Kidney glomerular epithelial cell (primary cell): ENCODE data around the gene SYVN1.
A peak's percentile ranks its signal among the peaks of the same experiment; 100 is the strongest.
"Not testable (repeated sequence)": the region's sequence is repeated elsewhere in the genome, so short reads cannot be mapped to it uniquely, and the experiment has no call there.

Experiments
- DNase-seq: peaks from one replicate; lab custom pipeline; 2025; lab: John Stamatoyannopoulos, UW

SYVN1 gene

GRCh38 chr11:65127473-65128181 lies 6.7 kb downstream of the SYVN1 start:
- DNase-seq, result no peak

- no peak for DNase-seq
Measured at GRCh38 chr11:65126624-65127274, 7.6 kb downstream of the SYVN1 start.

GRCh38 chr11:65125197-65126056 lies 8.9 kb downstream of the SYVN1 start:
- no peak for DNase-seq

- no peak for DNase-seq
Measured at GRCh38 chr11:65124480-65125196, 9.7 kb downstream of the SYVN1 start.

DNA sequence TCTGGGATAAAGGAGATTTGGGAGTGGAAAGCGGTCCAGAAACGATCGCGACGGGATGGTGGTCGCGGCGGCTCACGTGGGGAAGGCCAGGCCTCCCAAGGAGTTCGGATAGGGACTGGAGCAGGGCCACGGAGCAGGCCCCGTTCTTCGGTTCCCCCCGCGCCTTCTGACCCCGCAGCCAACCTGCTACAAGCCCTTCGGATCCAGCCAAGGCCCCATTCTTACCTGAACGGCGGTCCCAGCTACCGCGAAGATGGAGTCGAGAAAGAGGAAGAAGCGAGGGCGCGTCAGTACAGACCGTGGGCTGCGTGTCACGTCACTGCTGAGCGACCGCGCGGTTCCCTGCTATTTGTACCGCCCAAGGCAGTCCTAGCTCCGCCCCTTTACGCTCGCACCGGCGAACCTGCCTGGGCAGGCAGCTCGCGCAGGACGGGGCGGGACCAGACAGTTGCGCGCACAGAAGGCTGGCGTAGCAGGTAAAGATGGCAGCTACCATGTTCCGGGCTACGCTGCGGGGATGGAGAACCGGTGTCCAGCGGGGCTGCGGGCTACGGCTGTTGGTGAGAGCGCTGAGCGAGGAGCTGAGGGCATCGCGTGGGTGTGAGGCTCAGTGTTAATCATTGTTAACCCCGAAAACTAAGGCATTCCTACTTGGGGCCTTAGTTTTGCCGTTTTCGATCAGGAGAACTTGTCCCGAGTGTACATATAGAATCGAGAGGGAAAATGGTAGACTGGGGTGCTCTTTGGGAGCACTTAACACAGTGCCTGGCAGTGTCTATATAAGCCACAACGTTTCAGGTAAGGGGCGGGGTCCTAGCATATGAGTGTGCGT lies 12.2 kb downstream of the SYVN1 start, which contains the start of the genes FAU and MRPL49:
Gene FAU, minus strand, starts transcription at position 270 of the 832 bp plus-strand sequence. CDS start 321 bp downstream, outside the sequence.
Gene MRPL49, plus strand, starts transcription at position 457 of the 832 bp plus-strand sequence. Its CDS starts 26 bp downstream, at position 483.
- peak; percentile 97 for DNase-seq

DNA sequence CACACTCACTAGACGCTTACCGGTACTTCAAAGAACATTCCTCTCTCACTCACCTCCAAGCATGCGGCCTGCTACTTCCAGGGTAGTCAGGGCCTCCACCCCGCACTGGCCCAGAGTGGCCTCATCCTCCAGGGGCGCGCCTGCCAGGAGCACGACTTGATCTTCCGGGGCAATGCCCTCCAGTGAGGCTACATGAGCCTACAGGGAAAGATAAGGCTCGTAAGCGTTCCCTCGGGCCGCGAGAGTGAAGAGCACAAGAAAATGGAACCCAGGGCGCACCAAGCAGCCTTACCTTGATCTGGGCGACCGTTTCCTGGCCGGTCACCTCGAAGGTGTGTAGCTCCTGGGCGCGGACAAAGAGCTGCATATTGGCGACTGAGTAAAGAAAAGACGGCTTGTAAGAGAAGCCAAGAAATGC lies 12.9 kb downstream of the SYVN1 start:
- DNase-seq, result no peak

DNA sequence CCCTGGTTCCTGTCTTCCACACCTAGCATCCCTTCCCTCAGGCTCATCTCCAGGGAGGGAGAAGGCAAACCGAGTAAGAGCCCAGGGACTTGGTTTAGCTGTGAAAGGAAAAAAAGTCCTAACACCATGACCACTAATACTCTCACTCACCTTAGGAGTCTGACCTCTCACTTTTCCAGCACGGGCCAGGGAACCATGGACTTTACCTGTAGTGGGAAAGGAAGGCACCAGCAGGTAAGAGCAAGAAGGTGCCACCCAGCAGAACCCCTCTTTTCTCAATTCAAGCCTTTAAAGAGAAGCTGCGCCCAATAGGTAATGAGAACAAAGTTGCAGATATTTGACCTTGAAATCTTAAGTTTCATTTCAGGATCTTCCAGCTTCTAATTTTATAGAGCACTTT lies 13.5 kb downstream of the SYVN1 start:
- DNase-seq, result no peak

- no peak for DNase-seq
Measured at GRCh38 chr11:65119670-65119995, 14.7 kb downstream of the SYVN1 start.

DNA sequence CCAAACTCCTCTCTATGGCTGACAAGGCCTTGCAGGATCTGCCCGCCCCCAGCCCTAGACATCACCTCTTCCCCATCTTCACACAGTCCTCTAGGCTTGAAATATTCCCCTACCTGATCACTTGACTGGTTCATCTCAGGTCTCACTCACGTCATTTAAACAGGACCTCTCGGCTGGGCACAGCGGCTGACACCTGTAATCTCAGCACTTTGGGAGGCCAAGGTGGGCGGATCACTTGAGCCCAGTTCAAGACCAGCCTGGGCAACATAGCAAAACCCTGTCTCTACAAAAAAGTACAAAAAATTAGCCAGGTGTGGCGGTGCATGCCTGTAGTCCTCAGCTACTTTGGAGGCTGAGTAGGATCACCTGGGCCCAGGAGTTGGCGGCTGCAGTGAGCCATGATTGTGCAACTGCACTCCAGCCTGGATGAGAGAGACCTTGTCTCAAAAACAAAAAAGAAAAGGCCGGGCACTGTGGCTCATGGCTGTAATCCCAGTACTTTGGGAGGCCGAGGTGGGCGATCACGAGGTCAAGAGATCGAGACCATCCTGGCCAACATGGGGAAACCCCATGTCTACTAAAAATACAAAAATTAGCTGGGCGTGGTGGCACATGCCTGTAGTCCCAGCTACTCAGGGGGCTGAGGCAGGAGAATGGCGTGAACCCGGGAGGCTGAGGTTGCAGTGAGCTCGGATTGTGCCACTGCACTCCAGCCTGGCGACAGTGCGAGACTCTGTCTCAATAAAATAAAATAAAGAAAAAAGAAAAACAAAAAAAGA lies 15.2 kb downstream of the SYVN1 start:
- DNase-seq, result not testable (repeated sequence)

DNA sequence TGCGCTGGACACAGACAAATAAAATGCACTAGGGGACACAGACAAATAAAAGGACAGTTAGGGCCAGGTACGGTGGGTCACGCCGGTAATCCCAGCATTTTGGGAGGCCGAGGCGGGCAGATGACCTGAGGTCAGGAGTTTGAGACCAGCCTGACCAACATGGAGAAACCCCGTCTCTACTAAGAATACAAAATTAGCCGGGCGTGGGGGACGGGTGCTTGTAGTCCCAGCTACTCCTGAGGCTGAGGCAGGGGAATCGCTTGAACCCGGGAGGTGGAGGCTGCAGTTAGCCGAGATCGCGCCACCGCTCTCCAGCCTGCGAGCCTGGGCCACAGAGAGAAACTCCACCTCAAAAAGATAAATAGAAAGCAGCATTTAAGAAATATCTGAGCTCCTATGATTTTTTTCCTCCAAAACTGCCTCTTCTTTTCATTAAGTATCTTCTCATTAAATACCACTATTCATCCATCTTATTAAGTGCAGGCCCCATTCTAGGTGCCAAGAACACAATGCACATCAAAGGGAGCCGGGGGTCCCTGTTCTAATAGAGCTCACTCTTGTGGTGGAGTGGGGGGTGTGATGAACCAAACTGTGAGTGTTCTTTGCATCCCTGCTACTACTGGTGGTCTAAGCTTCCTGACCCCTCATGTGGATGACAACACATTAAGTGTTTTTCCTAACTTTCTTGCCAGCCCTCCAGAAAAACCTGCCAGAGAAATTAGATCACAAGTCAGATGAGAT lies 16.1 kb downstream of the SYVN1 start:
- DNase-seq, result no peak

DNA sequence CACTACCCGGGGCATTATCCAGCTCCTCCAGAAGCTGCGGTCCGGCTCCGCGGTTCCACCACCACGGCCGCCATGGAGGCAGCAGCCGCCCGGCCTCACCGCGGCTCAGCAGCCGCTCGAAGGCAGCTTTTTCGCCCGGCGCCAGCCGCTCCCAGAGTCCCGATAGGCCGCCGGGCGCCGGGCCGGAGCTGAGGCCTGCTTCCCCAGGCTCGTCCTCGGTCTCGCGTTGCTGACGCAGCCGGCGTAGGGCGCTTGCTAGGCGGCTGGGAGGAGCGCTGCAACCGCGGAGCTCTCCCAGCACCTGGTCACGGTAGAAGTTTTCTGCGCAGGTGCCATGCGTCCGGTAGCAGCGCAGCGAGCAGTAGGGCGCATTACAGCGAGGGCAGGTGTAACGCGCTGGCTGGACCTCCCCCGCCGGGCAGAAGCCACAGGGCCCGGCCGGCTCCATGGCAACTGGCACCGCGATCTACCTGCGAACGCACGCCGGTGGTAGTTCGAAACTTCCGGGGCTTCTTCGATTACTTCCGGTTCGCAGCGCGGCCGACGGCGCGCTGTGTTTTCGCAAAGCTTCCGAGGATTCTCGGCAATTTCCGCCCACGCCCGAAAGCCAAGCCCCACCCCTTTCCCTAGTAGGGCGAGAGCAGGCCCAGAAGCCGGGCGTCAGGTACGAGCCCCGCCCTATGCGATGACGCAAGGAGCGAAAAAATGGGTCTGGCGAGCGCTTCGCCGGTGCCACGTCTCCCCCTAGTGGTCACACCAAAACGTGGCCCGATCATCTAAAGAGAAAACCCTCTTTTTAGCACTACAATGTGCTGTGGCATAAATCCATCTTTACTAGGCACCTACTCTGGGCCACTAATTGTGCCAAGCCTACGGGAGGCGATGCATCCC lies 16.9 kb downstream of the SYVN1 start, which contains the start of gene ZNHIT2:
Gene ZNHIT2, minus strand, starts transcription at position 496 of the 891 bp plus-strand sequence. Its CDS starts 48 bp downstream, at position 448.
- peak; percentile 98 for DNase-seq

DNA sequence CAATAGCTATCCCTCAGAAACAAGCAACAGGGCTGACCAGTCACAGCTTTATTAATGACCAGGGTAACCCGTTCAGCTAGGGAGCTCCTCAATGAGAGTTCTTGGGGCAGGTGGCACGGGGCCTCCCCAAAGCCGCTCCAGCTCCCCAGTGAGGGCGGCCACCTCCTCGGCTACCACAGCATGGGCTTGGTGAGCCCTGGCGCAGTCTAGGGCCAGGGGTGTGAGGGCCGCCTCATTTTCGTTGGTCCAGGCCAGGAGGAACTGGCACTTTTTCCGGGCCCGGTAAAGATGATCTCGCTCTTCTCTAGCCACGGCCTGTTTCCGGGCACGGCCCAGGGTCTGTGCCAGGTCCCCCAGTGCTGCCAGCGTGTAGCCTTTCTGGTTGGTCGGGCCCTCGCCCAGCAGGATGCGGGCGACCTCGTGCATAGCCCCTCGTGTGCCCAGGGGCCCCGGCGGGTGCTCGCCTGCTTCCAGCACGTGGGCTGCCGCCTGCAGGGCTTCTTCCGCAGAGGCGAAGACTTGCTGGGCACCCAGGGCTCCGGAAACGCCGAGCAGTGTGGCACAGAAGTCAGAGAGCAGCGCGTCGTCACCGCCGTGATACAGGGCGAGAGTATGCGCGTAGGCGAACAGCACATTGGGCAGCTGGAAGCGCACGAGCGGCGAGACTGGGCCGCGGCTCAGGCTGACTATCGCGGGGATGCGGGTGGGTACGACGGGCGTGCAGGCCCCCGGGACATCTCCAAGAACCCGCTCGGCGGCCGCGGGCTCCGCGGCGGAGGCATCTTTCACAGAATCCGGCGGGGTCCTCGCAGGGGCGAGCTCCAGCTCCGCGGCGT lies 17.7 kb downstream of the SYVN1 start:
- DNase-seq, result no peak

DNA sequence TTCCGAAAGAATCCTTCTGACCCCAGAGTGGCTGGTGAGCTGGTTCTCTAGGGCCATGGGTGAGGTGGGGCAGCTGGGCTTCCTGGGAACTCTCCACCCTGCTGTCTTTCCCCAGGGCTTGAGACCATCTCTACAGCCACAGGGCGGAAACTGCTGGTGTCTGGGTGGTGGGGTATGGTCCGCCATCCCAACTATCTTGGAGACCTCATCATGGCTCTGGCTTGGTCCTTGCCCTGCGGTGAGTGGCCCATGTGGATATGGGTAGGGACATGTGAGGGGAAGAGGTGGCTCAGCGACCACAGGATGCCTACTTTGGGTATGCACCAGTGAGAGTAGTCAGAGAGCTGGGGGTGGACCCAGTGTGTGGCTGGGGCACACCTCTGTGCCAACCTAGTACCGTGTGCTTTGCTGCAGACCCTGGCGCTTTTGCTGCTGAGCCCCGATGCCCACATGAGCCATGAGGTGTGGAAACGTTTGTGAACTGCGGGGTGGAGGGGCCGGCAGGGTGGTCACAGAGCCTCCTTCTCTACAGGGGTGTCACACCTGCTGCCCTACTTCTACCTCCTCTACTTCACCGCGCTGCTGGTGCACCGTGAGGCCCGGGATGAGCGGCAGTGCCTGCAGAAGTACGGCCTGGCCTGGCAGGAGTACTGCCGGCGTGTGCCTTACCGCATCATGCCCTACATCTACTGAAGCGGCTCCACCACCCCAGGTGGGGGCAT lies 18.8 kb downstream of the SYVN1 start:
- DNase-seq, result no peak

DNA sequence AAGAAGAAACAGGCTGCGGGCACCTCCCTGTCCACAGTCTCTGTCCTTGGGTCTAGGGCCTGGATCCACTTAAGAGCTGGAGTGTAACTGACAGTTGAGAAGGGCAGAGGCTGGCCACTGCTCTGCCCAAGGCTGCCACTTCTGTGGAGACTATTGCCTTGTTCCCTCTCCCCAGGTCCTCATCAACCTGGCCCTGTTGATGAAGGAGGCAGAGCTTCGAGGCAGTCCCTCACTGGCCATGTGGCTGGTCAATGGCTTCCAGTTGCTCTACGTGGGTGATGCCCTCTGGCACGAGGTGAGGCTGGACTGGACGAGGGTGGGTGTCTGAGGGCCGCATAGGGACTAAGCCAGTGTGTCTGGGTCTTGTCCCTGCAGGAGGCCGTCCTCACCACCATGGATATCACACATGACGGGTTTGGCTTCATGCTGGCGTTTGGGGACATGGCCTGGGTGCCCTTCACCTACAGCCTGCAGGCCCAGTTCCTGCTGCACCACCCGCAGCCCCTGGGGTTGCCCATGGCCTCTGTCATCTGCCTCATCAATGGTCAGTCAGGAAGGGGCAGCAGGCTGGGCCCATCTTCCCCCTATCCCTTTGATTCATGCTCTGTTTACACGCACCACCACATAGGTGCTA lies 19.7 kb downstream of the SYVN1 start:
- DNase-seq, result no peak

DNA sequence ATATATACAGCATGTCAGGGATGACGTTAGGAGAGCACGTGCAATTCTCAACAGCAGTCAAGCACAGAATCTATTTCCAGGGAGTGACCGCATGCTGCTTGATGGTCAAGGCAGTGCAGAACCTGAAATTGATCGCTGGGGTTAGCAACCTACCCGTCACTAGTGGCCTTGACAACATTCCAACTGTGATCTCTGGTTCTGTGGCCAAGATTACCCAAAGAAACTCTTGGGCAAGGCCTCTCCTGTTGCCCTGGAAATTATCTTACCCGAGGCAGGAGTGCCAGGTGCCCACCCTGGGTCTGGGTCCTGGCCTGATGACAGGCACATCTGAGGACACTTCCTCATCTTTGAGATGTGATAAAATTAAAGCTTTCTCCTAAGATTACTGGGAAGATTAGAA lies 20.5 kb downstream of the SYVN1 start:
- DNase-seq, result no peak

DNA sequence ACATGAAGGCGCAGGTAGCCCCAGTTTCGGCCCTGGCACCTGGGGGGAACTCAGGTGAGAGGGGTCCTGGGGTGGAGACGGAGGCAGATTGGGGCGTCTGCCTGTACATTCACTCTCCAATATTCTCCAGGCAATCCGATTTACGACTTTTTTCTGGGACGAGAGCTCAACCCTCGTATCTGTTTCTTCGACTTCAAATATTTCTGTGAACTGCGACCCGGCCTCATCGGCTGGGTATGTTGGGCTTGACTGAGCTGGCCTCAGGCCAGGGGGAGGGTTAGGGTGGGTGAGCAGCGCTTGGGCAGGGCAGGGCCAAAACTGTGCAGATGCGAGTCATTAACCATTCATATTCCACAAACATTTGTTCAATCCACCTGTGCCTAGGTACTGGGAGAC lies 21.0 kb downstream of the SYVN1 start:
- DNase-seq, result peak; percentile 34
